A172 (cell line): ENCODE data around the gene INHBB. TPM values are rescaled to one million over a fixed set of nuclear protein-coding genes. Genes with fewer than 3 reads are reported as not detected.

Experiments
- DNase-seq: peaks from one replicate; pipeline ENCODE4 v3.0.0-alpha.2; 2015; ENCODE audit warnings: low spot score
- total RNA-seq: library from RNA; depleted of rRNA; stranded (reverse); fragments of >200 nt; shearing (Covaris generic); gene quantifications from 2 replicates; pipeline ENCODE4 v1.2.3, GENCODE V29; 2014

INHBB gene
- total RNA-seq, 1 experiment from 2014 or later, result 0.16 TPM

GRCh38 chr2:120341977-120342376 lies 4.0 kb upstream of the INHBB start:
- no peak for DNase-seq

GRCh38 chr2:120342446-120342845 lies 3.5 kb upstream of the INHBB start:
- DNase-seq, result no peak

- DNase-seq, result no peak
These were observed 2.9 kb upstream of the INHBB start for GRCh38 chr2:120343100-120343432.

- DNase-seq, result peak; percentile 42
These were observed 2.4 kb upstream of the INHBB start for GRCh38 chr2:120343433-120344105.

- no peak for DNase-seq
These were observed 1.5 kb upstream of the INHBB start for GRCh38 chr2:120344214-120344975.

- no peak for DNase-seq
These were observed 857 bp upstream of the INHBB start for GRCh38 chr2:120344976-120345581.

GRCh38 chr2:120345608-120346007 lies 328 bp upstream of the INHBB start:
- no peak for DNase-seq

GRCh38 chr2:120346667-120347358 lies 877 bp downstream of the INHBB start:
- DNase-seq, result no peak

GRCh38 chr2:120347396-120348060 lies 1.6 kb downstream of the INHBB start:
- DNase-seq, result no peak

GRCh38 chr2:120348134-120348736 lies 2.3 kb downstream of the INHBB start:
- DNase-seq, result no peak

- no peak for DNase-seq
These were observed 3.0 kb downstream of the INHBB start for GRCh38 chr2:120348737-120349439.

- DNase-seq, result no peak
These were observed 3.5 kb downstream of the INHBB start for GRCh38 chr2:120349440-120349921.

- no peak for DNase-seq
These were observed 4.1 kb downstream of the INHBB start for GRCh38 chr2:120350080-120350479.

- DNase-seq, result no peak
These were observed 4.9 kb downstream of the INHBB start for GRCh38 chr2:120350801-120351320.

GRCh38 chr2:120352696-120353590 lies 7.0 kb downstream of the INHBB start:
- DNase-seq, result peak; percentile 28

- DNase-seq, result no peak
These were observed 7.6 kb downstream of the INHBB start for GRCh38 chr2:120353591-120353898.

- no peak for DNase-seq
These were observed 8.0 kb downstream of the INHBB start for GRCh38 chr2:120353931-120354330.

GRCh38 chr2:120354467-120354866 lies 8.5 kb downstream of the INHBB start:
- DNase-seq, result no peak

- DNase-seq, result no peak
These were observed 9.2 kb downstream of the INHBB start for GRCh38 chr2:120354935-120355779.
